ENCODE data around the gene FAM217B.

DNA sequence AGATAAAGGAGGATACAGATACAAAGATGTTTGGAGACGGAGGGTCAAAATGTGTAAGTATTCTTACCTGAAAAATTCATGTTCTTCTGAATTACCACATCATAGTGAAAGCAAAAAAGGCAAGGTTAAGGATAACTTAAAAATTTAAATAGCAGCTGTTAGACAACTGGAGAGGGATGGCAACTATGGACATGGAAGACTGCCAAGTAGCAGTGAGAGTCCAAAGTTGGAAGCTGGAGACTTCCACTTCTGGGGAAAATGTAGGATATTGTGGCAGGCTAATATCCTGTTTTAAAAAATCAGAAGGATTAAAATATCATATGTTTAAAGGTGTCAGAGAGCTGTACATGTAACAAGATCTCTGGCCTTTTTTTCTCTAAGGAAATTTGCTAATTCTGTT is 36.6 kb upstream of the FAM217B start:
- TF ChIP-seq, protein P1, sequence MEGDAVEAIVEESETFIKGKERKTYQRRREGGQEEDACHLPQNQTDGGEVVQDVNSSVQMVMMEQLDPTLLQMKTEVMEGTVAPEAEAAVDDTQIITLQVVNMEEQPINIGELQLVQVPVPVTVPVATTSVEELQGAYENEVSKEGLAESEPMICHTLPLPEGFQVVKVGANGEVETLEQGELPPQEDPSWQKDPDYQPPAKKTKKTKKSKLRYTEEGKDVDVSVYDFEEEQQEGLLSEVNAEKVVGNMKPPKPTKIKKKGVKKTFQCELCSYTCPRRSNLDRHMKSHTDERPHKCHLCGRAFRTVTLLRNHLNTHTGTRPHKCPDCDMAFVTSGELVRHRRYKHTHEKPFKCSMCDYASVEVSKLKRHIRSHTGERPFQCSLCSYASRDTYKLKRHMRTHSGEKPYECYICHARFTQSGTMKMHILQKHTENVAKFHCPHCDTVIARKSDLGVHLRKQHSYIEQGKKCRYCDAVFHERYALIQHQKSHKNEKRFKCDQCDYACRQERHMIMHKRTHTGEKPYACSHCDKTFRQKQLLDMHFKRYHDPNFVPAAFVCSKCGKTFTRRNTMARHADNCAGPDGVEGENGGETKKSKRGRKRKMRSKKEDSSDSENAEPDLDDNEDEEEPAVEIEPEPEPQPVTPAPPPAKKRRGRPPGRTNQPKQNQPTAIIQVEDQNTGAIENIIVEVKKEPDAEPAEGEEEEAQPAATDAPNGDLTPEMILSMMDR (IDR thresholded peaks at IDR 0.05) = no peak
- no peak for TF ChIP-seq POLR2AphosphoS5 (IDR thresholded peaks at IDR 0.05)

Measured in esophagus muscularis mucosa (tissue), 3 donors.